H1 (cell line): ENCODE data around the gene ZFAND2B. TPM values are rescaled to one million over a fixed set of nuclear protein-coding genes. Genes with fewer than 3 reads are reported as not detected.

Experiments used
- CTCF ChIA-PET: fragments of 300-600 bp; sonication (Branson Sonifier 250); formaldehyde crosslinking; loops from one replicate; lab custom pipeline; 2021; ENCODE audit not compliant: partially characterized antibody; lab: Charles Lee
- POLR2A ChIA-PET: fragments of 300-600 bp; sonication (Branson Sonifier 250); formaldehyde crosslinking; loops from one replicate; lab custom pipeline; 2021; ENCODE audit warnings: inconsistent platforms; ENCODE audit not compliant: partially characterized antibody; lab: Charles Lee
- DNase-seq, 2 experiments: peaks; one replicate each; pipeline versions ENCODE4 v3.0.0 to v3.0.0-alpha.2; 2010 to 2022; ENCODE audit warnings: low spot score in 2 of 2, low read depth in 1 of 2, mixed read lengths in 1 of 2
- FAIRE-seq: peaks from 2 replicates; lab custom pipeline; 2011; peaks lifted over from hg19 to GRCh38; lab: Jason Lieb, UNC
- H2AFZ ChIP-seq: 2 replicates; pipeline ENCODE4 v1.8.1; 2012; ENCODE audit warnings: low read length, inconsistent platforms
- H2AK5ac ChIP-seq: 2 replicates; pipeline ENCODE4 v1.6.1; 2013; ENCODE audit warnings: low read depth, low read length
- H2BK120ac ChIP-seq: replicated peaks from 2 replicates; pipeline ENCODE3; 2013; ENCODE audit warnings: low read depth, low read length, inconsistent platforms
- H2BK12ac ChIP-seq: 2 replicates; pipeline ENCODE4 v1.6.1; 2013; ENCODE audit warnings: low read depth, low read length
- H2BK15ac ChIP-seq: 2 replicates; pipeline ENCODE4 v1.6.1; 2013; ENCODE audit warnings: low read length
- H2BK20ac ChIP-seq: 2 replicates; pipeline ENCODE4 v1.6.1; 2013; ENCODE audit warnings: low read length
- H2BK5ac ChIP-seq: 2 replicates; pipeline ENCODE4 v1.6.1; 2013; ENCODE audit warnings: low read depth, low read length
- H3K14ac ChIP-seq: 2 replicates; pipeline ENCODE4 v1.6.1; 2013; ENCODE audit warnings: inconsistent platforms; ENCODE audit not compliant: insufficient read length
- H3K18ac ChIP-seq: 2 replicates; pipeline ENCODE4 v1.6.1; 2013; ENCODE audit warnings: low read length; ENCODE audit errors: extremely low read depth
- H3K23ac ChIP-seq: 2 replicates; pipeline ENCODE4 v1.6.1; 2013; ENCODE audit warnings: inconsistent platforms; ENCODE audit not compliant: insufficient read length
- H3K23me2 ChIP-seq: 2 replicates; pipeline ENCODE4 v1.6.1; 2013; ENCODE audit warnings: low read depth, low read length
- H3K27ac ChIP-seq: 2 replicates; pipeline ENCODE4 v1.6.1; 2011; ENCODE audit warnings: low read depth, low read length, inconsistent platforms
- H3K27me3 ChIP-seq, 4 experiments: replicated peaks in 1 of 4; 1 replicate in 1 of 4; 2 replicates in 3 of 4; pipeline versions ENCODE4 v1.6.1 to v1.8.1; 2011 to 2013; ENCODE audit warnings: low read length in 3 of 4, mild to moderate bottlenecking in 3 of 4, inconsistent platforms in 2 of 4, mixed read lengths in 2 of 4, moderate library complexity in 1 of 4; ENCODE audit not compliant: control insufficient read depth in 3 of 4, insufficient read depth in 3 of 4; ENCODE audit errors: extremely low read depth in 1 of 4
- H3K36me3 ChIP-seq, 4 experiments: 2 replicates each; pipeline versions ENCODE4 v1.6.1 to v1.8.1; 2011 to 2013; ENCODE audit warnings: mild to moderate bottlenecking in 4 of 4, low read length in 3 of 4, moderate library complexity in 2 of 4, control low read depth in 1 of 4, inconsistent platforms in 1 of 4; ENCODE audit not compliant: insufficient read depth in 4 of 4, control insufficient read depth in 2 of 4
- H3K4ac ChIP-seq: replicated peaks from 2 replicates; pipeline ENCODE3; 2013; ENCODE audit warnings: low read length, low read depth, mixed read lengths, inconsistent platforms; ENCODE audit not compliant: insufficient read length
- H3K4me1 ChIP-seq, 4 experiments: replicated peaks in 1 of 4; 1 replicate in 1 of 4; 2 replicates in 3 of 4; pipeline versions ENCODE4 v1.6.1 to v1.8.1; 2011 to 2013; ENCODE audit warnings: low read length in 3 of 4, inconsistent platforms in 2 of 4, mixed read lengths in 1 of 4; ENCODE audit not compliant: insufficient read depth in 4 of 4, control insufficient read depth in 3 of 4
- H3K4me2 ChIP-seq, 2 experiments: 2 replicates each; pipeline versions ENCODE4 v1.6.1 to v1.8.1; 2011 to 2013; ENCODE audit warnings: low read depth in 2 of 2, low read length in 2 of 2, control low read depth in 1 of 2, inconsistent platforms in 1 of 2, mild to moderate bottlenecking in 1 of 2; ENCODE audit not compliant: insufficient read depth in 1 of 2
- H3K4me3 ChIP-seq, 4 experiments: fragments of 200-600, 300-600 bp in 1 of 4; sonication (generic), shearing (Covaris generic), sonication (Bioruptor Twin) in 1 of 4; 2 replicates each; pipeline versions ENCODE4 v1.5.1 to v1.8.1; 2011 to 2016; ENCODE audit warnings: low read length in 4 of 4, low read depth in 3 of 4, control low read depth in 2 of 4, inconsistent platforms in 2 of 4, mild to moderate bottlenecking in 2 of 4, mixed read lengths in 1 of 4, moderate library complexity in 1 of 4; ENCODE audit not compliant: insufficient read depth in 2 of 4; ENCODE audit errors: extremely low read depth in 1 of 4
- H3K56ac ChIP-seq: replicated peaks from 2 replicates; pipeline ENCODE3; 2013; ENCODE audit warnings: low read depth, mild to moderate bottlenecking, mixed read lengths, low read length, inconsistent platforms; ENCODE audit not compliant: insufficient read length
- H3K79me1 ChIP-seq: 2 replicates; pipeline ENCODE4 v1.6.1; 2013; ENCODE audit warnings: low read depth, low read length, control low read depth
- H3K79me2 ChIP-seq, 2 experiments: 2 replicates each; pipeline versions ENCODE4 v1.6.1 to v1.8.1; 2012 to 2013; ENCODE audit warnings: low read length in 2 of 2, mild to moderate bottlenecking in 2 of 2, inconsistent platforms in 1 of 2; ENCODE audit not compliant: insufficient read depth in 2 of 2, control insufficient read depth in 1 of 2
- H3K9ac ChIP-seq, 4 experiments: replicated peaks in 1 of 4; 1 replicate in 1 of 4; 2 replicates in 3 of 4; pipeline versions ENCODE4 v1.6.1 to v1.8.1; 2011 to 2013; ENCODE audit warnings: low read depth in 3 of 4, low read length in 3 of 4, control low read depth in 2 of 4, mild to moderate bottlenecking in 2 of 4, moderate library complexity in 2 of 4, inconsistent platforms in 1 of 4; ENCODE audit errors: extremely low read depth in 1 of 4
- H3K9me3 ChIP-seq, 2 experiments: 2 replicates each; pipeline versions ENCODE4 v1.6.1 to v1.8.1; 2012 to 2013; ENCODE audit warnings: mild to moderate bottlenecking in 2 of 2, moderate library complexity in 2 of 2, control low read depth in 1 of 2, inconsistent platforms in 1 of 2, low read depth in 1 of 2, low read length in 1 of 2, mixed read lengths in 1 of 2; ENCODE audit not compliant: insufficient read depth in 2 of 2
- H4K20me1 ChIP-seq, 2 experiments: replicated peaks in 1 of 2; 2 replicates each; pipeline versions ENCODE3 to v1.8.1; 2011 to 2013; ENCODE audit warnings: inconsistent platforms in 2 of 2, low read length in 2 of 2, mild to moderate bottlenecking in 1 of 2; ENCODE audit not compliant: insufficient read depth in 2 of 2, control insufficient read depth in 1 of 2
- H4K5ac ChIP-seq: 2 replicates; pipeline ENCODE4 v1.6.1; 2013; ENCODE audit warnings: low read length, low read depth, mixed read lengths, inconsistent platforms; ENCODE audit not compliant: insufficient read length
- H4K8ac ChIP-seq: 2 replicates; pipeline ENCODE4 v1.8.0; 2013; ENCODE audit warnings: mild to moderate bottlenecking, moderate library complexity, low read length, inconsistent platforms; ENCODE audit not compliant: insufficient read depth; ENCODE audit errors: extremely low read depth
- H4K91ac ChIP-seq: replicated peaks from 2 replicates; pipeline ENCODE3; 2013; ENCODE audit warnings: low read length, mixed read lengths, inconsistent platforms; ENCODE audit not compliant: insufficient read length
- CREB1 ChIP-seq: IDR thresholded peaks from 2 replicates; pipeline ENCODE4 v1.6.1; 2012; ENCODE audit warnings: inconsistent platforms
- SRF ChIP-seq: IDR thresholded peaks from 2 replicates; pipeline ENCODE4 v1.6.1; 2011; ENCODE audit warnings: mild to moderate bottlenecking, low read depth, low read length, moderate library complexity
- WGBS, 2 experiments: shearing (Covaris generic) in 1 of 2; methylation state at CpG; one replicate each; pipeline versions ENCODE4 v1.1.6 to v1.1.7; 2013 to 2015; ENCODE audit warnings: low lambda C conversion rate in 2 of 2, mixed read lengths in 2 of 2, inconsistent platforms in 1 of 2, low coverage in 1 of 2, missing lambda C conversion rate in 1 of 2; ENCODE audit not compliant: insufficient replicate concordance in 2 of 2, insufficient coverage in 1 of 2, insufficient read length in 1 of 2; ENCODE audit errors: extremely low coverage in 1 of 2, missing lambda C conversion rate in 1 of 2; 5-methylcytosine and 5-hydroxymethylcytosine counted together
- polyA plus RNA-seq, 7 experiments: library from polyadenylated mRNA; depleted of rRNA in 3 of 7; stranded (reverse) in 5 of 7; unstranded in 2 of 7; fragments of >200 nt in 5 of 7; fragments of 200-250 nt in 2 of 7; gene quantifications; 1 replicate in 5 of 7; 2 replicates in 1 of 7; 4 replicates in 1 of 7; pipeline versions ENCODE4 v1.2.1 to v1.2.3, GENCODE V29; 2011 to 2013; ENCODE audit warnings: missing spikeins in 2 of 7, mixed read lengths in 2 of 7
- total RNA-seq: library from RNA; stranded (reverse); fragmentation: NEBNext Ultra II Directional; extraction: Animal tissue kit (Norgen Biotek cat#: 25700); gene quantifications from 2 replicates; pipeline ENCODE4 v1.2.1, GENCODE V29; 2021

Gene ZFAND2B
- total and polyA plus RNA-seq, 2 of the 8 experiments (the other 6 are each of a cell fraction or from before 2014, with no cell fraction given), result 16.0 to 17.9 TPM

DNA sequence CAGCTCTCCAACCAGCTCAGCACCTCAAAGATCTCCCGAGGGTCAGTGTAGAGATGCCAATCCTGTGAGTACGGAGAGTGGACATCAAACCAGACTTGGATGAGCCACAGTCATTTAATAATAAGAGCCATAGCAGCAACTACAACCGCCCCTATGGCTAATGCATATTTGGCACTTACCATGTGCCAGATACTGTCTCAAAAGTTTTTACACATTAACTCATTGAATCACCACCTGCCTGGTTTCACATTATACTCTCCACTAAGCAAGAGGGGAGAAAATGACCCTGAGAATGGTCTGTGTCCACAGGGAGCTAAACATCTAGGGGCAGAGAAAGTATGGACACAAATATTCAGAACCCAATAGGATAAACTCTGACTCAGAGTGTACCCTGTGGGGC lies 32.4 kb upstream of the ZFAND2B start:
- Histone ChIP-seq H3K14ac (no peak overlapping the region), H3K9me3 (no peaks in the 10 kb centered on the region), H3K79me1 (peaks cover 6% of the 10 kb centered on the region), H3K23ac (no peak overlapping the region), H3K18ac (no peak overlapping the region), H2BK5ac (no peak overlapping the region), H3K23me2 (peaks cover 11% of the 10 kb centered on the region; the same call in 1 of the 2 replicates), H4K5ac (no peak overlapping the region), H3K4me3 (no peak overlapping the region), H4K91ac (no peak overlapping the region), H3K4ac (no peak overlapping the region), H3K4me1 (peaks cover 0 to 12% (median 6%) of the 10 kb centered on the region in 4 experiments; a peak in 6 of 7 replicates), H2BK120ac (no peak overlapping the region), H2BK12ac (no peak overlapping the region), H2BK20ac (no peak overlapping the region), H2BK15ac (no peak overlapping the region), H4K8ac (no peak overlapping the region), H3K4me2 (no peak overlapping the region), H4K20me1 (peaks cover 0 to 4% of the 10 kb centered on the region in 2 experiments), H3K79me2 (peaks cover 0 to 5% of the 10 kb centered on the region in 2 experiments; a peak in 1 of 4 replicates), H2AFZ (no peak overlapping the region), H3K36me3 (peaks cover 0 to 7% (median 3%) of the 10 kb centered on the region in 4 experiments; a peak in 2 of 8 replicates), H3K9ac (no peak overlapping the region), H3K27ac (no peak overlapping the region), H3K27me3 (no peaks in the 10 kb centered on the region), H2AK5ac (no peak overlapping the region), H3K56ac (no peak overlapping the region)
- FAIRE-seq (no peak), DNase-seq (no peak)
- ChIA-PET POLR2A (interaction anchor here (2.8 kb wide), 1 partner anchor 10 kb away, joined by 9 read pairs; no protein-coding TSS in a partner anchor), CTCF (interaction anchor here (0.9 to 8.3 kb wide), 9 partner anchors 9 to 177 kb away, joined by 3 to 71 read pairs (median 5); partner anchors contain the start of genes GLB1L, NHEJ1 and STK16)
- TF ChIP-seq CREB1 (no peak), SRF (no peak)
- WGBS, 2 experiments, result 79% methylated on average over 3 of the region's 3 CpGs; no CpG with 5 or more reads in 1 of the 2 experiments
